A673 (cell line): ENCODE data around the gene CDK11B. TPM values are rescaled to one million over a fixed set of nuclear protein-coding genes. Genes with fewer than 3 reads are reported as not detected.

Experiments used
- BruUV-seq: library from RNA; stranded (reverse); fragments of 400-500 nt; replicated peaks from 2 replicates; lab custom pipeline; 2021; lab: Mats Ljungman, UMichigan
- CTCF ChIA-PET: fragments of 300-600 bp; sonication (Branson Sonifier 250); formaldehyde crosslinking; loops from one replicate; lab custom pipeline; 2022; ENCODE audit warnings: antibody characterized with exemption; lab: Charles Lee
- POLR2A ChIA-PET: fragments of 300-600 bp; sonication (Branson Sonifier 250); formaldehyde crosslinking; loops from one replicate; lab custom pipeline; 2022; ENCODE audit warnings: antibody characterized with exemption; ENCODE audit not compliant: low non-redundant PET; lab: Charles Lee
- DNase-seq: peaks from one replicate; pipeline ENCODE4 v3.0.0-alpha.2; 2015; ENCODE audit warnings: low spot score
- H3K27ac ChIP-seq: fragments of 200-600 bp; sonication (generic); 2 replicates; pipeline ENCODE4 v1.5.1; 2016; ENCODE audit warnings: mixed run types, low read depth, mild to moderate bottlenecking, mixed read lengths, antibody characterized with exemption, low read length; ENCODE audit not compliant: poor library complexity, severe bottlenecking
- H3K27me3 ChIP-seq: fragments of 200-600 bp; sonication (generic); replicated peaks from 2 replicates; pipeline ENCODE4 v1.6.1; 2017; ENCODE audit warnings: mixed run types, low read depth, mild to moderate bottlenecking, mixed read lengths, antibody characterized with exemption, low read length; ENCODE audit not compliant: insufficient read depth, poor library complexity
- H3K36me3 ChIP-seq: fragments of 200-600 bp; sonication (generic); 2 replicates; pipeline ENCODE4 v1.6.1; 2016; ENCODE audit warnings: mixed run types, mild to moderate bottlenecking, mixed read lengths, antibody characterized with exemption, low read length; ENCODE audit not compliant: insufficient read depth, poor library complexity, severe bottlenecking
- H3K4me1 ChIP-seq: fragments of 200-600 bp; sonication (generic); 2 replicates; pipeline ENCODE4 v1.6.1; 2017; ENCODE audit warnings: mixed run types, mild to moderate bottlenecking, mixed read lengths, antibody characterized with exemption, low read length; ENCODE audit not compliant: insufficient read depth, poor library complexity, severe bottlenecking
- H3K4me3 ChIP-seq: fragments of 200-600 bp; sonication (generic); 2 replicates; pipeline ENCODE4 v1.5.1; 2016; ENCODE audit warnings: low read depth, mixed run types, mild to moderate bottlenecking, mixed read lengths, low read length; ENCODE audit not compliant: poor library complexity, severe bottlenecking
- H3K9me3 ChIP-seq: fragments of 200-600 bp; sonication (generic); 2 replicates; pipeline ENCODE4 v1.6.1; 2016; ENCODE audit warnings: mixed run types, low read depth, mild to moderate bottlenecking, mixed read lengths, antibody characterized with exemption, low read length; ENCODE audit not compliant: poor library complexity, severe bottlenecking
- CTCF ChIP-seq: fragments of 300-800, 200-600 bp; sonication (generic); conservative IDR thresholded peaks from 2 replicates; pipeline ENCODE4 v1.5.1; 2017; ENCODE audit warnings: low read depth, mild to moderate bottlenecking, antibody characterized with exemption, low read length, moderate library complexity, mixed read lengths
- EZH2 ChIP-seq: fragments of 200-600 bp; sonication (generic); IDR thresholded peaks from 2 replicates; pipeline ENCODE4 v1.6.1; 2017; ENCODE audit warnings: borderline replicate concordance, low read depth, mild to moderate bottlenecking, mixed read lengths, antibody characterized with exemption, low read length; ENCODE audit not compliant: poor library complexity, severe bottlenecking
- intact Hi-C: fragments of 100-400 bp; cut with micrococcal nuclease; formaldehyde crosslinking; loops from one replicate; pipeline ENCODE4 v1.10.0; 2022; ENCODE audit not compliant: unreplicated experiment
- total RNA-seq: library from RNA; stranded (reverse); gene quantifications from 2 replicates; pipeline ENCODE4 v1.2.3, GENCODE V29; 2021

Gene CDK11B
- total RNA-seq, 1 experiment from 2014 or later = 38.1 TPM

GRCh38 chr1:1622010-1622787, 36.6 kb downstream of the CDK11B start:
- H3K27ac ChIP-seq = no peak overlapping the region
- no peak for DNase-seq
- no peak overlapping the region for H3K4me3 ChIP-seq
- H3K4me1 ChIP-seq = peaks cover 4% of the 10 kb centered on the region
- TF ChIP-seq EZH2 (no peak), CTCF (no peak)
- POLR2A ChIA-PET = no interaction called here
- intact Hi-C loops = no loop called here
- CTCF ChIA-PET = no interaction called here
- no peaks in the 10 kb centered on the region for H3K36me3 ChIP-seq
- no peaks in the 10 kb centered on the region for H3K9me3 ChIP-seq
- H3K27me3 ChIP-seq = no peaks in the 10 kb centered on the region
- no TSS peak for BruUV-seq

GRCh38 chr1:1621173-1622009, 37.4 kb downstream of the CDK11B start:
- no peak for TF ChIP-seq EZH2
- no peak for TF ChIP-seq CTCF
- Histone ChIP-seq H3K27ac (no peak overlapping the region), H3K36me3 (no peaks in the 10 kb centered on the region), H3K27me3 (no peaks in the 10 kb centered on the region), H3K9me3 (no peaks in the 10 kb centered on the region), H3K4me1 (peaks cover 4% of the 10 kb centered on the region), H3K4me3 (no peak overlapping the region)
- BruUV-seq = no TSS peak
- CTCF ChIA-PET = no interaction called here
- intact Hi-C loops = no loop called here
- POLR2A ChIA-PET = no interaction called here
- DNase-seq = no peak

- H3K27ac ChIP-seq = no peak overlapping the region
- H3K9me3 ChIP-seq = no peaks in the 10 kb centered on the region
- H3K4me3 ChIP-seq = no peak overlapping the region
- intact Hi-C loops = no loop called here
- TF ChIP-seq EZH2 (no peak), CTCF (no peak)
- CTCF ChIA-PET = no interaction called here
- POLR2A ChIA-PET = no interaction called here
- H3K4me1 ChIP-seq = peaks cover 3% of the 10 kb centered on the region
- BruUV-seq = no TSS peak
- H3K36me3 ChIP-seq = no peaks in the 10 kb centered on the region
- no peak for DNase-seq
- no peaks in the 10 kb centered on the region for H3K27me3 ChIP-seq
These were observed 38.2 kb downstream of the CDK11B start for GRCh38 chr1:1620433-1621139.
